SK-N-MC (cell line): Measurements from ENCODE around the gene MYO18B.

Source experiments
- EZH2 ChIP-seq: fragments of 200-600 bp; sonication (generic); IDR thresholded peaks from one replicate; pipeline ENCODE4 v1.6.1; 2017; ENCODE audit warnings: antibody characterized with exemption
- POLR2AphosphoS5 ChIP-seq: IDR thresholded peaks from 2 replicates; pipeline ENCODE4 v1.6.1; 2012; ENCODE audit warnings: mild to moderate bottlenecking, low read depth, low read length, borderline replicate concordance

DNA sequence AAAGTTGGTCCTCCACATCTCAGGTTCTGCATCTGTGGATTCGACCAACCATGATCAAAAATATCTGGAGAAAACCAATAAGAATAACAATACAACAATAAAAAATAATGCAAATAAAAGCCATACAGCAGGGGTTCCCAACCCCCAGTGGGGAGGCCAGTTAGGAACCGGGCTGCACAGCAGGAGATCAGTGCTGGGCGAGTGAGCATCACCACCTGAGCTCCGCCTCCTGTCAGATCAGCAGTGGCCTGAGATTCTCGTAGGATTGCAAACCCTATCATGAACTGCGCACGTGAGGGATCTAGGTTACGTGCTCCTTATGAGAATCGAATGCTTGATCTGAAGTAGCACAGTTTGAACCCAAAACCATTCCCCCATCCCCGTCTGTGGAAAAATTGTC is 25.4 kb upstream of the MYO18B start:
- TF ChIP-seq EZH2: no peak
- no peak for TF ChIP-seq POLR2AphosphoS5
